Measurements from ENCODE around the gene TLK2.
"Not testable (repeated sequence)": the region's sequence is repeated elsewhere in the genome, so short reads cannot be mapped to it uniquely, and the experiment has no call there.

GRCh38 chr17:62612289-62612688 is 133.7 kb downstream of the TLK2 start:
- not testable (repeated sequence) for TF ChIP-seq MAX, CTCF (IDR thresholded peaks at IDR 0.05; ENCODE audit: low read depth, low read length)

Measured in NB4 (cell line).